Esophagus muscularis mucosa (tissue), 4 donors: Measurements from ENCODE around the gene PNLIPRP3.

ENCODE experiments used
- EP300 ChIP-seq: sonication (generic); formaldehyde crosslinking; IDR thresholded peaks from one replicate; pipeline ENCODE4 v1.6.1; 2017; ENCODE audit warnings: antibody characterized with exemption
- POLR2A ChIP-seq: fragments of 450-650 bp; IDR thresholded peaks from one replicate; pipeline ENCODE4 v1.6.1; 2017; ENCODE audit warnings: antibody characterized with exemption, moderate library complexity, mild to moderate bottlenecking, low read depth
- TF ChIP-seq, protein P1 (sequence below), 3 experiments: fragments of 200-600 bp in 2 of 3; fragments of 450-650 bp in 1 of 3; sonication (generic) in 2 of 3; IDR thresholded peaks; one replicate each; pipeline ENCODE4 v1.5.1; 2017 to 2019; ENCODE audit warnings: antibody characterized with exemption in 3 of 3, mild to moderate bottlenecking in 2 of 3, moderate library complexity in 1 of 3

DNA sequence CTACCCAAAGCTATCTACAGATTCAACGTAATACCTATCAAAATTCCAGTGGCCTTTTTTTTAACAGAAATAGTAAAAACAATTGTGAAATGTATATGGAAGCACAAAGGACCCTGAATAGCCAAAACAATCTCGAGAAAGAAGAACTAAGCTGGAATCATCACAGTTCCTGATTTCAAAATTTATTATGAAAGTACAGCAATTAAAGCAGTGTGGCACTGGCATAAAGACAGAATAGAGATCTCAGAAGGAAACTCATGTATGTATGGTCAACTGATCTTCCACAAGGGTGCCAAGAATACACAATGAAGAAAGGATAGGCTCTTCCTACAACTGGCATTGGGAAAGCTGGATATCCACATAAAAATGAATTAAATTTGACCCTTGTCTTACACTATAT, 23.2 kb downstream of the PNLIPRP3 start:
- TF ChIP-seq EP300: no peak
- TF ChIP-seq, protein P1, sequence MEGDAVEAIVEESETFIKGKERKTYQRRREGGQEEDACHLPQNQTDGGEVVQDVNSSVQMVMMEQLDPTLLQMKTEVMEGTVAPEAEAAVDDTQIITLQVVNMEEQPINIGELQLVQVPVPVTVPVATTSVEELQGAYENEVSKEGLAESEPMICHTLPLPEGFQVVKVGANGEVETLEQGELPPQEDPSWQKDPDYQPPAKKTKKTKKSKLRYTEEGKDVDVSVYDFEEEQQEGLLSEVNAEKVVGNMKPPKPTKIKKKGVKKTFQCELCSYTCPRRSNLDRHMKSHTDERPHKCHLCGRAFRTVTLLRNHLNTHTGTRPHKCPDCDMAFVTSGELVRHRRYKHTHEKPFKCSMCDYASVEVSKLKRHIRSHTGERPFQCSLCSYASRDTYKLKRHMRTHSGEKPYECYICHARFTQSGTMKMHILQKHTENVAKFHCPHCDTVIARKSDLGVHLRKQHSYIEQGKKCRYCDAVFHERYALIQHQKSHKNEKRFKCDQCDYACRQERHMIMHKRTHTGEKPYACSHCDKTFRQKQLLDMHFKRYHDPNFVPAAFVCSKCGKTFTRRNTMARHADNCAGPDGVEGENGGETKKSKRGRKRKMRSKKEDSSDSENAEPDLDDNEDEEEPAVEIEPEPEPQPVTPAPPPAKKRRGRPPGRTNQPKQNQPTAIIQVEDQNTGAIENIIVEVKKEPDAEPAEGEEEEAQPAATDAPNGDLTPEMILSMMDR (IDR thresholded peaks at IDR 0.05): no peak
- no peak for TF ChIP-seq POLR2A
